GM03348 (cell line): ENCODE results near the gene SLF2.
A peak's percentile ranks its signal among the peaks of the same experiment; 100 is the strongest.

Source experiments
- DNase-seq: peaks from one replicate; pipeline ENCODE4 v3.0.0; 2012; ENCODE audit warnings: low spot score

SLF2 gene

GRCh38 chr10:100981178-100981772 is 68.5 kb downstream of the SLF2 start:
- no peak for DNase-seq

GRCh38 chr10:100982916-100983830 is 70.4 kb downstream of the SLF2 start:
- no peak for DNase-seq

GRCh38 chr10:100983868-100984671 is 71.3 kb downstream of the SLF2 start:
- no peak for DNase-seq

GRCh38 chr10:100984672-100985177 is 72.0 kb downstream of the SLF2 start:
- no peak for DNase-seq

- no peak for DNase-seq
These were observed 72.6 kb downstream of the SLF2 start for GRCh38 chr10:100985336-100985735.

- no peak for DNase-seq
These were observed 73.8 kb downstream of the SLF2 start for GRCh38 chr10:100986623-100986951.

GRCh38 chr10:100986952-100987684 is 74.4 kb downstream of the SLF2 start, which contains the start of the genes MRPL43 and TWNK:
Gene MRPL43, minus strand, starts transcription at chr10:100987497. Its CDS starts 54 bp downstream, at chr10:100987443.
Gene TWNK, plus strand, starts transcription at chr10:100987543. Its CDS starts 668 bp downstream, at chr10:100988211.
- DNase-seq = peak; percentile 93

GRCh38 chr10:100987685-100988049 is 74.9 kb downstream of the SLF2 start:
- DNase-seq = no peak

- DNase-seq = no peak
These were observed 75.4 kb downstream of the SLF2 start for GRCh38 chr10:100988166-100988565.

- DNase-seq = no peak
These were observed 76.3 kb downstream of the SLF2 start for GRCh38 chr10:100989088-100989487.

GRCh38 chr10:100993986-100994708 is 81.4 kb downstream of the SLF2 start:
- DNase-seq = peak; percentile 70

GRCh38 chr10:100995181-100995580 is 82.4 kb downstream of the SLF2 start:
- DNase-seq = no peak

- peak; percentile 75 for DNase-seq
These were observed 84.1 kb downstream of the SLF2 start for GRCh38 chr10:100996678-100997359.

- DNase-seq = peak; percentile 94
These were observed 84.8 kb downstream of the SLF2 start for GRCh38 chr10:100997360-100998182.

- peak; percentile 93 for DNase-seq
These were observed 85.6 kb downstream of the SLF2 start for GRCh38 chr10:100998183-100998990.

- peak; percentile 94 for DNase-seq
These were observed 86.4 kb downstream of the SLF2 start for GRCh38 chr10:100998991-100999741.

- DNase-seq = no peak
These were observed 87.0 kb downstream of the SLF2 start, which contains the start of gene LZTS2 for GRCh38 chr10:100999742-101000126. Gene LZTS2, plus strand, starts transcription at chr10:100999808. Its CDS starts 2,731 bp downstream, at chr10:101002539.
